Ammon's horn (tissue), 1 donor: ENCODE measurements around the gene AP2A2.
"Not testable (repeated sequence)": the region's sequence is repeated elsewhere in the genome, so short reads cannot be mapped to it uniquely, and the experiment has no call there.

Experiments
- DNase-seq: peaks from one replicate; pipeline ENCODE4 v3.0.0-alpha.2; 2016; ENCODE audit warnings: low spot score

The AP2A2 gene

GRCh38 chr11:954392-955153, 28.9 kb downstream of the AP2A2 start:
- no peak for DNase-seq

GRCh38 chr11:955154-956063, 29.7 kb downstream of the AP2A2 start:
- no peak for DNase-seq

GRCh38 chr11:957212-957920, 31.7 kb downstream of the AP2A2 start:
- no peak for DNase-seq

- DNase-seq = no peak
Measured at GRCh38 chr11:958101-958500, 32.4 kb downstream of the AP2A2 start.

- no peak for DNase-seq
Measured at GRCh38 chr11:959027-959426, 33.4 kb downstream of the AP2A2 start.

- no peak for DNase-seq
Measured at GRCh38 chr11:959608-960007, 33.9 kb downstream of the AP2A2 start.

- not testable (repeated sequence) for DNase-seq
Measured at GRCh38 chr11:961310-961920, 35.7 kb downstream of the AP2A2 start.

- no peak for DNase-seq
Measured at GRCh38 chr11:961921-962320, 36.3 kb downstream of the AP2A2 start.

GRCh38 chr11:962688-963087, 37.0 kb downstream of the AP2A2 start:
- no peak for DNase-seq

GRCh38 chr11:963852-964251, 38.2 kb downstream of the AP2A2 start:
- DNase-seq = no peak

GRCh38 chr11:965206-965775, 39.6 kb downstream of the AP2A2 start:
- DNase-seq = no peak

- DNase-seq = no peak
Measured at GRCh38 chr11:967995-968751, 42.5 kb downstream of the AP2A2 start.

- no peak for DNase-seq
Measured at GRCh38 chr11:968822-969221, 43.2 kb downstream of the AP2A2 start.

GRCh38 chr11:969651-970205, 44.1 kb downstream of the AP2A2 start:
- no peak for DNase-seq

GRCh38 chr11:970319-970871, 44.7 kb downstream of the AP2A2 start:
- no peak for DNase-seq

- DNase-seq = no peak
Measured at GRCh38 chr11:971092-971690, 45.5 kb downstream of the AP2A2 start.

GRCh38 chr11:971731-972365, 46.2 kb downstream of the AP2A2 start:
- no peak for DNase-seq

- DNase-seq = no peak
Measured at GRCh38 chr11:972523-973211, 47.0 kb downstream of the AP2A2 start.

- DNase-seq = no peak
Measured at GRCh38 chr11:973237-973636, 47.6 kb downstream of the AP2A2 start.
